ENCODE results near the gene PROZ.

- TF ChIP-seq CTCF (conservative IDR thresholded peaks at IDR 0.05; ENCODE audit: low read length) (no peak), EZH2phosphoT487 (IDR thresholded peaks at IDR 0.05; ENCODE audit: borderline replicate concordance, low read depth, low read length) (no peak)
Observed at GRCh38 chr13:113138792-113139551, 19.5 kb upstream of the PROZ start.
